ENCODE results near the gene BCL10. TPM values are rescaled to one million over a fixed set of nuclear protein-coding genes. Genes with fewer than 3 reads are reported as not detected.

Gene BCL10
- total RNA-seq, 1 donor from 2014 or later: 25.9 TPM

GRCh38 chr1:85320371-85321131, 44.1 kb upstream of the BCL10 start:
- Histone ChIP-seq H3K27me3 (no peaks in the 10 kb centered on the region), H3K4me1 (peaks cover 6% of the 10 kb centered on the region), H3K4me3 (no peak overlapping the region), H3K9me3 (no peaks in the 10 kb centered on the region), H3K27ac (no peak overlapping the region), H3K36me3 (no peaks in the 10 kb centered on the region)
- no peak for TF ChIP-seq CTCF (IDR thresholded peaks at IDR 0.05)
- intact Hi-C loops (cut with DNase I): no loop called here
- DNase-seq (no peak), ATAC-seq (no peak)

- H3K9me3 ChIP-seq: no peaks in the 10 kb centered on the region
- H3K27me3 ChIP-seq: no peaks in the 10 kb centered on the region
- H3K4me1 ChIP-seq: peaks cover 8% of the 10 kb centered on the region
- no peak overlapping the region for H3K4me3 ChIP-seq
- DNase-seq: no peak
- intact Hi-C loops (cut with DNase I): no loop called here
- no peak for TF ChIP-seq CTCF (IDR thresholded peaks at IDR 0.05)
- H3K36me3 ChIP-seq: no peaks in the 10 kb centered on the region
- no peak overlapping the region for H3K27ac ChIP-seq
- ATAC-seq: no peak
Observed at GRCh38 chr1:85319931-85320330, 43.5 kb upstream of the BCL10 start.

GRCh38 chr1:85319491-85319890, 43.1 kb upstream of the BCL10 start:
- Histone ChIP-seq H3K9me3 (no peaks in the 10 kb centered on the region), H3K4me3 (no peak overlapping the region), H3K4me1 (peaks cover 13% of the 10 kb centered on the region), H3K27ac (no peak overlapping the region), H3K27me3 (no peaks in the 10 kb centered on the region), H3K36me3 (no peaks in the 10 kb centered on the region)
- ATAC-seq (no peak), DNase-seq (no peak)
- no peak for TF ChIP-seq CTCF (IDR thresholded peaks at IDR 0.05)
- intact Hi-C loops (cut with DNase I): no loop called here

GRCh38 chr1:85318217-85318616, 41.8 kb upstream of the BCL10 start:
- DNase-seq: no peak
- intact Hi-C loops (cut with DNase I): no loop called here
- ATAC-seq: no peak
- no peaks in the 10 kb centered on the region for H3K9me3 ChIP-seq
- no peaks in the 10 kb centered on the region for H3K27me3 ChIP-seq
- peaks cover 22% of the 10 kb centered on the region for H3K4me1 ChIP-seq
- no peak overlapping the region for H3K4me3 ChIP-seq
- no peak for TF ChIP-seq CTCF (IDR thresholded peaks at IDR 0.05)
- H3K36me3 ChIP-seq: no peaks in the 10 kb centered on the region
- no peak overlapping the region for H3K27ac ChIP-seq

- intact Hi-C loops (cut with DNase I): no loop called here
- H3K27ac ChIP-seq: no peak overlapping the region
- no peak for ATAC-seq
- DNase-seq: no peak
- TF ChIP-seq CTCF (IDR thresholded peaks at IDR 0.05): no peak
- no peaks in the 10 kb centered on the region for H3K27me3 ChIP-seq
- H3K36me3 ChIP-seq: no peaks in the 10 kb centered on the region
- no peaks in the 10 kb centered on the region for H3K9me3 ChIP-seq
- peaks cover 22% of the 10 kb centered on the region for H3K4me1 ChIP-seq
- no peak overlapping the region for H3K4me3 ChIP-seq
Observed at GRCh38 chr1:85317560-85317959, 41.1 kb upstream of the BCL10 start.

- no peak for TF ChIP-seq CTCF (IDR thresholded peaks at IDR 0.05)
- no peak for ATAC-seq
- Histone ChIP-seq H3K4me3 (no peak overlapping the region), H3K4me1 (peaks cover 22% of the 10 kb centered on the region), H3K36me3 (no peaks in the 10 kb centered on the region), H3K27ac (no peak overlapping the region), H3K9me3 (no peaks in the 10 kb centered on the region), H3K27me3 (no peaks in the 10 kb centered on the region)
- intact Hi-C loops (cut with DNase I): no loop called here
- DNase-seq: no peak
Observed at GRCh38 chr1:85316321-85316720, 39.9 kb upstream of the BCL10 start.

All from upper lobe of right lung (tissue), 1 donor.